Endothelial cell of umbilical vein (primary cell): ENCODE measurements around the gene TOP2A. TPM values are rescaled to one million over a fixed set of nuclear protein-coding genes. Genes with fewer than 3 reads are reported as not detected.

Experiments used
- BruUV-seq: library from RNA; stranded (reverse); fragments of 400-500 nt; replicated peaks from 2 replicates; lab custom pipeline; 2021; lab: Mats Ljungman, UMichigan
- CTCF ChIA-PET: fragments of 300-600, 350-600 bp; sonication (Branson Sonifier 250); formaldehyde crosslinking; loops from one replicate; lab custom pipeline; 2021; ENCODE audit warnings: antibody characterized with exemption, inconsistent platforms; lab: Charles Lee
- POLR2A ChIA-PET: fragments of 300-600, 350-600 bp; sonication (Branson Sonifier 250); formaldehyde crosslinking; loops from one replicate; lab custom pipeline; 2021; ENCODE audit warnings: antibody characterized with exemption, inconsistent platforms; lab: Charles Lee
- DNase-seq: peaks from one replicate; pipeline ENCODE4 v3.0.0-alpha.2; 2011; ENCODE audit warnings: low read depth, low spot score
- FAIRE-seq: peaks from 2 replicates; lab custom pipeline; 2011; peaks lifted over from hg19 to GRCh38; lab: Jason Lieb, UNC
- H2AFZ ChIP-seq: 2 replicates; pipeline ENCODE4 v1.6.0; 2012; ENCODE audit warnings: low read depth, low read length, control low read depth, inconsistent platforms
- H3K27ac ChIP-seq: 2 replicates; pipeline ENCODE4 v1.5.1; 2011; ENCODE audit warnings: low read depth, mild to moderate bottlenecking, control low read depth, low read length, moderate library complexity; ENCODE audit not compliant: insufficient read depth
- H3K27me3 ChIP-seq, 2 experiments: 2 replicates each; pipeline versions ENCODE4 v1.6.0 to v1.6.1; 2011; ENCODE audit warnings: low read length in 2 of 2, mixed read lengths in 1 of 2; ENCODE audit not compliant: control insufficient read depth in 2 of 2, insufficient read depth in 2 of 2
- H3K36me3 ChIP-seq, 2 experiments: 2 replicates in 1 of 2; 3 replicates in 1 of 2; pipeline ENCODE4 v1.5.1; 2011; ENCODE audit warnings: low read length in 2 of 2, mild to moderate bottlenecking in 1 of 2, moderate library complexity in 1 of 2; ENCODE audit not compliant: control insufficient read depth in 2 of 2, insufficient read depth in 2 of 2; ENCODE audit errors: extremely low read depth in 1 of 2
- H3K4me1 ChIP-seq: 3 replicates; pipeline ENCODE4 v1.5.1; 2011; ENCODE audit warnings: mild to moderate bottlenecking, low read length; ENCODE audit not compliant: control insufficient read depth, insufficient read depth; ENCODE audit errors: extremely low read depth
- H3K4me2 ChIP-seq: 2 replicates; pipeline ENCODE4 v1.6.1; 2011; ENCODE audit warnings: low read length, control low read depth, mixed read lengths; ENCODE audit not compliant: insufficient read depth
- H3K4me3 ChIP-seq, 3 experiments: fragments of 200-600 bp in 1 of 3; sonication (generic), shearing (Covaris generic) in 1 of 3; replicated peaks in 1 of 3; 2 replicates each; pipeline ENCODE4 v1.5.1; 2011 to 2016; ENCODE audit warnings: control low read depth in 3 of 3, low read length in 3 of 3, mild to moderate bottlenecking in 2 of 3, inconsistent platforms in 1 of 3, low read depth in 1 of 3, moderate library complexity in 1 of 3; ENCODE audit not compliant: insufficient read depth in 1 of 3
- H3K79me2 ChIP-seq: 2 replicates; pipeline ENCODE4 v1.6.0; 2012; ENCODE audit warnings: low read length, inconsistent platforms; ENCODE audit not compliant: control insufficient read depth, insufficient read depth
- H3K9ac ChIP-seq: replicated peaks from 2 replicates; pipeline ENCODE3; 2011; ENCODE audit warnings: low read length, control low read depth; ENCODE audit not compliant: insufficient read depth; ENCODE audit errors: extremely low read depth
- H3K9me1 ChIP-seq: replicated peaks from 3 replicates; pipeline ENCODE4 v1.6.0; 2011; ENCODE audit warnings: mild to moderate bottlenecking, low read length; ENCODE audit not compliant: control insufficient read depth, insufficient read depth; ENCODE audit errors: extremely low read depth
- H3K9me3 ChIP-seq: replicated peaks from 2 replicates; pipeline ENCODE4 v1.5.1; 2012; ENCODE audit warnings: low read length, inconsistent platforms; ENCODE audit not compliant: control insufficient read depth, insufficient read depth
- H4K20me1 ChIP-seq: replicated peaks from 2 replicates; pipeline ENCODE3; 2011; ENCODE audit warnings: mild to moderate bottlenecking, low read length; ENCODE audit not compliant: control insufficient read depth, insufficient read depth; ENCODE audit errors: extremely low read depth
- CTCF ChIP-seq, 2 donors: IDR thresholded peaks; 1 replicate in 1 of 2; 2 replicates in 1 of 2; pipeline ENCODE4 v1.5.1; 2011; ENCODE audit warnings: low read length in 2 of 2, mild to moderate bottlenecking in 2 of 2, moderate library complexity in 2 of 2, control low read depth in 1 of 2, inconsistent platforms in 1 of 2, low read depth in 1 of 2; ENCODE audit not compliant: insufficient read depth in 1 of 2; ENCODE audit errors: extremely low read depth in 1 of 2
- EZH2 ChIP-seq: IDR thresholded peaks from 2 replicates; pipeline ENCODE4 v1.6.1; 2012; ENCODE audit warnings: borderline replicate concordance, low read depth, mild to moderate bottlenecking, moderate library complexity, low read length, inconsistent platforms; ENCODE audit not compliant: severe bottlenecking
- FOS ChIP-seq: IDR thresholded peaks from 2 replicates; pipeline ENCODE4 v1.6.1; 2011; ENCODE audit warnings: mild to moderate bottlenecking, low read length, moderate library complexity, borderline replicate concordance; ENCODE audit not compliant: insufficient read depth
- GATA2 ChIP-seq: IDR thresholded peaks from 2 replicates; pipeline ENCODE4 v1.7.0; 2011; ENCODE audit warnings: low read depth, mild to moderate bottlenecking, moderate library complexity, mixed read lengths, low read length; ENCODE audit not compliant: insufficient read length, insufficient read depth
- JUN ChIP-seq: IDR thresholded peaks from 2 replicates; pipeline ENCODE4 v1.6.1; 2011; ENCODE audit warnings: borderline replicate concordance, low read depth; ENCODE audit not compliant: insufficient read length, insufficient read depth
- MAX ChIP-seq: IDR thresholded peaks from 2 replicates; pipeline ENCODE4 v1.6.1; 2011; ENCODE audit not compliant: insufficient read depth, insufficient read length
- MYC ChIP-seq: IDR thresholded peaks from one replicate; pipeline ENCODE4 v1.6.1; 2011; ENCODE audit warnings: mild to moderate bottlenecking, low read depth, low read length
- POLR2AphosphoS5 ChIP-seq: IDR thresholded peaks from 2 replicates; pipeline ENCODE4 v1.6.1; 2012; ENCODE audit warnings: low read depth, mild to moderate bottlenecking, control low read depth, low read length, moderate library complexity; ENCODE audit not compliant: insufficient read depth
- dilution Hi-C: fragments of 300-500 bp; cut with MboI; formaldehyde crosslinking; loops from one replicate; pipeline ENCODE4 v1.15.0; 2019; ENCODE audit warnings: low sequenced_read_pairs; ENCODE audit not compliant: extremely low pct_ligation_motif_present
- intact Hi-C: fragments of 100-400 bp; cut with micrococcal nuclease; formaldehyde crosslinking; loops from one replicate; pipeline ENCODE4 v1.10.0; 2022
- polyA plus RNA-seq, 4 experiments: library from polyadenylated mRNA; depleted of rRNA in 3 of 4; stranded (reverse) in 3 of 4; unstranded in 1 of 4; fragments of >200 nt; gene quantifications; 2 replicates each; pipeline versions ENCODE4 v1.2.1 to v1.2.3, GENCODE V29; 2011 to 2012; ENCODE audit warnings: missing spikeins in 1 of 4
- total RNA-seq: library from RNA; stranded (reverse); gene quantifications from 2 replicates; pipeline ENCODE4 v1.2.3, GENCODE V29; 2021

Gene TOP2A
- total and polyA plus RNA-seq, 2 donors (not counting 3 experiments of a cell fraction or from before 2014, with no cell fraction given): 31.3 to 160 TPM

- no TSS peak for BruUV-seq
- Histone ChIP-seq H3K4me1 (no peaks in the 10 kb centered on the region), H3K9ac (no peak overlapping the region), H3K27me3 (peaks cover 0 to 2% of the 10 kb centered on the region in 2 experiments), H3K9me3 (no peaks in the 10 kb centered on the region), H3K36me3 (no peaks in the 10 kb centered on the region), H3K79me2 (no peaks in the 10 kb centered on the region), H4K20me1 (no peaks in the 10 kb centered on the region), H3K4me2 (no peak overlapping the region), H3K4me3 (no peak overlapping the region), H3K9me1 (no peaks in the 10 kb centered on the region), H3K27ac (no peak overlapping the region), H2AFZ (no peak overlapping the region)
- DNase-seq (no peak), FAIRE-seq (no peak)
- dilution Hi-C loops: no loop called here
- TF ChIP-seq CTCF (IDR thresholded peaks at IDR 0.05; ENCODE audit: extremely low read depth in 1 of 2, insufficient read depth in 1 of 2, low read depth in 1 of 2, low read length in 2 of 2) (no peak), EZH2 (no peak), MYC (no peak), POLR2AphosphoS5 (no peak), MAX (no peak), FOS (no peak), JUN (no peak), GATA2 (no peak)
- CTCF ChIA-PET: interaction anchor here (0.7 to 2.4 kb wide), 5 partner anchors 13 to 102 kb away, joined by 3 to 14 read pairs (median 6); no protein-coding TSS in a partner anchor
- POLR2A ChIA-PET: no interaction called here
- intact Hi-C loops: no loop called here
Measured at GRCh38 chr17:40431231-40431602, 13.5 kb upstream of the TOP2A start.
